Astrocyte (in vitro differentiated cells and primary cell): ENCODE results near the gene HOXD12. TPM values are rescaled to one million over a fixed set of nuclear protein-coding genes. Genes with fewer than 3 reads are reported as not detected.

Experiments
- DNase-seq: peaks from one replicate; pipeline ENCODE4 v3.0.0-alpha.2; 2010; ENCODE audit warnings: low read depth
- FAIRE-seq: peaks from 2 replicates; lab custom pipeline; 2011; peaks lifted over from hg19 to GRCh38; lab: Jason Lieb, UNC
- H2AFZ ChIP-seq: 2 replicates; pipeline ENCODE4 v1.6.0; 2012; ENCODE audit warnings: low read depth, low read length, inconsistent platforms
- H3K27ac ChIP-seq: 2 replicates; pipeline ENCODE4 v1.5.1; 2011; ENCODE audit warnings: low read depth, low read length, inconsistent platforms
- H3K27me3 ChIP-seq: 2 replicates; pipeline ENCODE4 v1.6.0; 2011; ENCODE audit warnings: low read length, inconsistent platforms; ENCODE audit not compliant: insufficient read depth
- H3K36me3 ChIP-seq: 2 replicates; pipeline ENCODE4 v1.5.1; 2011; ENCODE audit warnings: low read length, inconsistent platforms; ENCODE audit not compliant: insufficient read depth
- H3K4me1 ChIP-seq: 2 replicates; pipeline ENCODE4 v1.5.1; 2011; ENCODE audit warnings: low read length, inconsistent platforms; ENCODE audit not compliant: insufficient read depth
- H3K4me2 ChIP-seq: 2 replicates; pipeline ENCODE4 v1.6.0; 2012; ENCODE audit warnings: low read length, inconsistent platforms
- H3K4me3 ChIP-seq: 2 replicates; pipeline ENCODE4 v1.5.1; 2011; ENCODE audit warnings: low read depth, mild to moderate bottlenecking, low read length, inconsistent platforms; ENCODE audit not compliant: insufficient read depth
- H3K79me2 ChIP-seq: 2 replicates; pipeline ENCODE4 v1.6.0; 2012; ENCODE audit warnings: mild to moderate bottlenecking, low read length, inconsistent platforms; ENCODE audit not compliant: insufficient read depth
- H3K9ac ChIP-seq: 2 replicates; pipeline ENCODE4 v1.6.0; 2012; ENCODE audit warnings: mild to moderate bottlenecking, low read length, inconsistent platforms
- H3K9me3 ChIP-seq: 2 replicates; pipeline ENCODE4 v1.5.1; 2012; ENCODE audit warnings: low read depth, mild to moderate bottlenecking, low read length, inconsistent platforms; ENCODE audit not compliant: insufficient read depth
- H4K20me1 ChIP-seq: 2 replicates; pipeline ENCODE4 v1.6.0; 2012; ENCODE audit warnings: low read length, inconsistent platforms; ENCODE audit not compliant: insufficient read depth
- H3K27ac Mint-ChIP-seq: one replicate; pipeline ENCODE4 v1.8.0; 2021; ENCODE audit warnings: mild to moderate bottlenecking, mixed read lengths; ENCODE audit not compliant: unreplicated experiment
- H3K27me3 Mint-ChIP-seq: one replicate; pipeline ENCODE4 v1.8.0; 2021; ENCODE audit warnings: low read depth, mixed read lengths; ENCODE audit not compliant: unreplicated experiment
- H3K36me3 Mint-ChIP-seq: one replicate; pipeline ENCODE4 v1.8.0; 2021; ENCODE audit warnings: low read depth, mixed read lengths; ENCODE audit not compliant: unreplicated experiment
- H3K4me1 Mint-ChIP-seq: one replicate; pipeline ENCODE4 v1.8.0; 2021; ENCODE audit warnings: low read depth, mixed read lengths; ENCODE audit not compliant: unreplicated experiment
- H3K4me3 Mint-ChIP-seq: one replicate; pipeline ENCODE4 v1.8.0; 2021; ENCODE audit warnings: mild to moderate bottlenecking, moderate library complexity, mixed read lengths; ENCODE audit not compliant: unreplicated experiment
- H3K9me3 Mint-ChIP-seq: one replicate; pipeline ENCODE4 v1.8.0; 2021; ENCODE audit warnings: mild to moderate bottlenecking, mixed read lengths; ENCODE audit not compliant: unreplicated experiment
- EZH2 ChIP-seq: IDR thresholded peaks from 2 replicates; pipeline ENCODE4 v1.6.1; 2012; ENCODE audit warnings: mild to moderate bottlenecking, low read length, inconsistent platforms; ENCODE audit not compliant: insufficient read depth
- total RNA-seq: library from RNA; stranded (reverse); gene quantifications from 2 replicates; pipeline ENCODE4 v1.2.1, GENCODE V29; 2021
- TF ChIP-seq, protein P1 (sequence below): IDR thresholded peaks from 2 replicates; pipeline ENCODE4 v1.5.1; 2011; ENCODE audit warnings: low read depth, mild to moderate bottlenecking, inconsistent platforms, low read length, moderate library complexity; ENCODE audit not compliant: insufficient read depth

Gene HOXD12
- total RNA-seq, 1 donor from 2014 or later = not detected

DNA sequence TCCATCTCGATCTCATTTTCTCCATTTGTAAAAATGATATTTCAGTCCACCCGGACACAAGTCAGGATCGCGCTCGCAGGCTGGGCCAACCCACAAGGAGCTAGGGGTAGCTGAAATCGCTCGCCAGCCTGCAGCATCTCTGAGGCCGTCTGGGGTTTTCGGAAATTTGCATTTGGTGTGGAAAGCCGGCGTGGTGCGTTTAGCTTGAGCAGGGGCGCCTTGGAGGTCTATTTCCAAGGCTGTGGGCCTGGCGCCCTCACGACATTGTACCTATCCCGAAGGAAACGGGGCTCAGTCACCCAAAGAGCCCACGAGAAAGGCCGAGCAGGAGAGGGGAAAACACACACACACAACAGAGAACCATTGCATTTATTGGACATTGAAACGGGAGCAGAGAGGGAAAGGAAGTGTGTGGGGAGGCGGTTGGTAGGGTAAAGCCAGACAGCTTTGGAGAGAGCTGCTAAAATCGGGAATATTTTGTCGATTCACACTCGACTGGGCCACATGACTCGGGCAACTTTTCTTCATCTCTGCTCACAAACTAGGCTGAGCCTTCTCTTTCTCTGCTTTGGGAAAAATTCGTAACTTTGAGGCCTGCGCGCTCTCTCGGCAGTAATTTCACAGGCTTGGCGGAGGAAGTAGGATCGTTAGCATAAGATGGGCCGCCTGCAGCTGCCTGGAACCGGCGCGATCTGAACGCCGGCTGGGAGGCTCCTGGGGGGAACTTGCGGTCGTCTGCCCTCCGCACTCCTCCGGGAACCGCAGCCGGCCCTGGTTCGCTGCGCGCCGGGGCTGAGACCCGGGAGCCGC, 28.8 kb downstream of the HOXD12 start:
- H4K20me1 ChIP-seq = no peaks in the 10 kb centered on the region
- FAIRE-seq (no peak), DNase-seq (no peak)
- H3K9ac ChIP-seq = no peak overlapping the region
- H3K36me3 ChIP-seq = no peaks in the 10 kb centered on the region
- no peaks in the 10 kb centered on the region for H3K9me3 ChIP-seq
- Mint-ChIP-seq H3K4me1 (peaks cover 3% of the 10 kb centered on the region), H3K36me3 (no peaks in the 10 kb centered on the region), H3K4me3 (no peak overlapping the region), H3K27ac (peak overlapping the region; percentile 74), H3K27me3 (peaks cover 82% of the 10 kb centered on the region), H3K9me3 (peaks cover 22% of the 10 kb centered on the region)
- no peak overlapping the region for H3K4me3 ChIP-seq
- no peak overlapping the region for H2AFZ ChIP-seq
- H3K27ac ChIP-seq = no peak overlapping the region
- H3K4me1 ChIP-seq = peaks cover 2% of the 10 kb centered on the region
- H3K4me2 ChIP-seq = peak overlapping the region; percentile 60
- TF ChIP-seq EZH2 = peak; percentile 67
- TF ChIP-seq, protein P1, sequence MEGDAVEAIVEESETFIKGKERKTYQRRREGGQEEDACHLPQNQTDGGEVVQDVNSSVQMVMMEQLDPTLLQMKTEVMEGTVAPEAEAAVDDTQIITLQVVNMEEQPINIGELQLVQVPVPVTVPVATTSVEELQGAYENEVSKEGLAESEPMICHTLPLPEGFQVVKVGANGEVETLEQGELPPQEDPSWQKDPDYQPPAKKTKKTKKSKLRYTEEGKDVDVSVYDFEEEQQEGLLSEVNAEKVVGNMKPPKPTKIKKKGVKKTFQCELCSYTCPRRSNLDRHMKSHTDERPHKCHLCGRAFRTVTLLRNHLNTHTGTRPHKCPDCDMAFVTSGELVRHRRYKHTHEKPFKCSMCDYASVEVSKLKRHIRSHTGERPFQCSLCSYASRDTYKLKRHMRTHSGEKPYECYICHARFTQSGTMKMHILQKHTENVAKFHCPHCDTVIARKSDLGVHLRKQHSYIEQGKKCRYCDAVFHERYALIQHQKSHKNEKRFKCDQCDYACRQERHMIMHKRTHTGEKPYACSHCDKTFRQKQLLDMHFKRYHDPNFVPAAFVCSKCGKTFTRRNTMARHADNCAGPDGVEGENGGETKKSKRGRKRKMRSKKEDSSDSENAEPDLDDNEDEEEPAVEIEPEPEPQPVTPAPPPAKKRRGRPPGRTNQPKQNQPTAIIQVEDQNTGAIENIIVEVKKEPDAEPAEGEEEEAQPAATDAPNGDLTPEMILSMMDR = no peak
- H3K27me3 ChIP-seq = peaks cover 91% of the 10 kb centered on the region
- H3K79me2 ChIP-seq = no peaks in the 10 kb centered on the region

DNA sequence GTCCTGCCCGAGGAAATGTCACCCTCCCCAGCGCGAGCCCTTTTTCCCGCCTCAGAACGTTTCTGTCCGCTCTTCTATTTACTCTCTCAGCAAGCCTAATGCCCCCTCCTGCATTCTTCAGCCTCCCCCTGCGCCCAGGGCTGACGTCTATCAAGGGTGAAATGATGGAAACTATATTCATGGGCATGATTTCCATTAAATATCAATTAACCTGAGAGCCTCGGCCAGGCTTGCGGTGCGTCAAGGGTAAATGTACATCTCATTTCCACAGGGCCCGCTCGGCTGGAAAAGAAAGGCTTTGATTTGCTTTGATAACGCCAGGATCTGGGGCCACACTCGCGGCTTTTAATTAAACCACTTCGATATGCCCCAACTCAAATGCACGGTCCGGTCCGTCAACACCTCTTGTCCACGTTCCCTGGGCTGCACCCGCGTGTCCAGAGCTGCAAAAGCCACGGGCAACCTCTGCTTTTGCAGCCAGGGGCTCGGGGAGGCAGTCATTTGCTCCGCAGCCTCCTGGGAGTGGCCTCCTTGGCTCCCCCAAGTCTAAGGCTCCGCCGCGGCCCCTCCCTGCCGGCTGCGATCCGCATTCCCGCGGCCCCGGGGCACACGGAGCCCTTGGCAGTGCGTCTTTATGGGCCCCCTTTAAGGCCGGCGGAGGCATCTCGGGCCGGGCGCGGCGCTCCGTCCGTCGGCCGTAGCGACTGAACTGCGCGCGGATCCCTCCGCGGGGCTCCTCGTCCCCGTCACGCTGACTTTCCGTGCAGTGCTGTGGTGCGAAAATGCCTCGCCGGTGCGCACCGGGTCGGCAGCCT, 29.6 kb downstream of the HOXD12 start, which contains the start of gene HOXD8:
TSS of gene HOXD8 (plus strand) at position 724 of the 815 bp plus-strand sequence. CDS start 662 bp downstream, outside the sequence.
- Histone ChIP-seq H3K4me1 (no peaks in the 10 kb centered on the region), H3K27me3 (peaks cover 91% of the 10 kb centered on the region), H3K27ac (no peak within 1 kb of the TSS), H3K79me2 (no peaks in the 10 kb centered on the region), H3K9ac (no peak within 1 kb of the TSS), H3K4me3 (no peak within 1 kb of the TSS), H2AFZ (peak within 1 kb of the TSS; percentile 14), H3K4me2 (peak within 1 kb of the TSS; percentile 72), H3K9me3 (no peaks in the 10 kb centered on the region), H4K20me1 (no peaks in the 10 kb centered on the region), H3K36me3 (no peaks in the 10 kb centered on the region)
- Mint-ChIP-seq H3K4me1 (peaks cover 3% of the 10 kb centered on the region), H3K36me3 (no peaks in the 10 kb centered on the region), H3K9me3 (peaks cover 16% of the 10 kb centered on the region), H3K27me3 (peaks cover 83% of the 10 kb centered on the region), H3K4me3 (peak within 1 kb of the TSS; percentile 69), H3K27ac (peak within 1 kb of the TSS; percentile 34)
- FAIRE-seq = no peak
- peak; percentile 34 for DNase-seq
- TF ChIP-seq, protein P1 = no peak
- no peak for TF ChIP-seq EZH2
